ENCODE data around the gene CEP57L1.
A peak's percentile ranks its signal among the peaks of the same experiment; 100 is the strongest.

GRCh38 chr6:109059571-109060021, 35.7 kb upstream of the CEP57L1 start:
- peak in 6 of 7 experiments; percentile 22 to 67 (median 44) for TF ChIP-seq CTCF (IDR thresholded peaks at IDR 0.05)
- no peak for TF ChIP-seq POLR2A (IDR thresholded peaks at IDR 0.05)

Measured in body of pancreas (tissue), 4 donors.